Inflammatory macrophage (primary cell): ENCODE measurements around the gene NSG1.
"Not testable (repeated sequence)": the region's sequence is repeated elsewhere in the genome, so short reads cannot be mapped to it uniquely, and the experiment has no call there.

Experiments
- DNase-seq, 2 donors: peaks; one replicate each; pipeline ENCODE4 v3.0.0-alpha.2; 2020 to 2022

Gene NSG1

DNA sequence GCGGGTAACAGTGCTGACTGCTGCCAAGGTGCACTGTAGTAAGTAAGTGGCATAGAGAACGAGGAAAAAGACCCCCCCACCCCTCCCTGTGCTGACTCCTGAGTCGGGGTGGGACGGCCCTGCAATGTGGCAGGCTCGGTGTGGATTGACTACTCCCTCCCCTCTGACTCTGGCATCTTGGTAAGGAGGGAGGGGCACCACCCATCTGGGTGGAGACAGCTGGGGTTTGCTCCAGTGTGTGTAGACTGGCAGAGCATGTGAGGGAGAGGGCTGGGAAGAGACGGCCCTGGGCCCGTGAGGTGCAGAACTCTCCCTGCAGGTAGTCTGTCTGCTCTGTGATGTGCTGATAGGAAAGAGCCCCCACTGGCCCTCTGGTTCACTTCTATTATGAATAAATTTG is 31.0 kb downstream of the NSG1 start:
- no peak for DNase-seq

DNA sequence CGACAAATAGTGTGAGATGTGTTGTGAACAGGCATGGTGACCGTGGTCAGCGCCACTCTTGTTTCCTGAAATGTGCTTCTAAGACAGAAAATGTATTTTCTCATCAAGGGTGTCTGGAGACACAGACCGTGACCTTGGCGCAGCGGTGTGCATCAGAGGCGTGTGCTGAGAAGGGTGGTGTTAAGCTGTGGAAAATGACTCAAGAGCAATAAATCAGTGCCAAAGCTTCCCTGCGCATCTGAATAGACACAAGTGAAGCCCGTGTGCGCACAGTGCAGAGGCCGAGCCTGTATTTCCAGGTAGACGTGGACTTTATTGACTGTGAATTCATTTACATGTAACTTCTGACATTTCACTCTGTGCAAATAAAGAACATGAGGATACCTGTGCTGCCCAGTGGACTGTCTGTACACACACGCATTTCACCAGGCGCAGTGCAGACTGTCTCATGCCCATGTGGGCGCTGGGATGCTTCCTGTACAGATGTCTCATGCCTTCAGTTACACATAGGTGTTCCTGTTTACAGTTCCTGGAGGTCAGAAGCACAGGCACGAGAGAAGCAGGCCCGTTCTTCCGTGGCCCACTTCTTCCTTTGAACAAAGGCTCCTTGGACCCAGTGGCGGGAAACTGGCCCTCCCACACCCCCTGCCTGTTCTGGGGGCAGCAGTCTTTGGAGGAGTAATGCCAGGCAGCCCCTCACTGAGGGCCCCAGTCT is 31.9 kb downstream of the NSG1 start:
- no peak for DNase-seq

DNA sequence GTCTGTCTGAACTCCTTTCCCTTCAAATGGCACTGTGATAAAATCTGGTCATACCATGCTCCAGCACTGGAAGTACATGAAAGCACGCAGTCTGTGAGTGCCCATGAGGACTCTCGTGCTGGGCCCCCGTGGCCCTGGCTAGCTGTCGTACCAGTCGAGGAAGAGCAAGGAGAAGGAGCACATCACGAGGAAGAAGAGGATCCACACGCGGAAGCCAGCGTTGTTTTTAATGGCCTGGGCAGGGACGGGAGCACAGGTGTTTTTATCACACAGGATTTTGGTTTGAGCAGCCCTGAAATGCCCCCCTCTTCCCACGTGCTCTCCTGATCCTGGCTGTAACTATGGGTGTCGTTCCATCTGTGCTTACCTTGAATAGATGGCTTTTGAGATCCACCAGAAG is 33.0 kb downstream of the NSG1 start:
- no peak for DNase-seq

- no peak for DNase-seq
Measured at GRCh38 chr4:4420421-4420820, 33.5 kb downstream of the NSG1 start.

GRCh38 chr4:4421356-4421755 is 34.5 kb downstream of the NSG1 start:
- no peak for DNase-seq

- not testable (repeated sequence) for DNase-seq
Measured at GRCh38 chr4:4422117-4422516, 35.2 kb downstream of the NSG1 start.

GRCh38 chr4:4422856-4423499 is 36.1 kb downstream of the NSG1 start:
- no peak for DNase-seq

GRCh38 chr4:4423706-4424498 is 37.0 kb downstream of the NSG1 start:
- no peak for DNase-seq

DNA sequence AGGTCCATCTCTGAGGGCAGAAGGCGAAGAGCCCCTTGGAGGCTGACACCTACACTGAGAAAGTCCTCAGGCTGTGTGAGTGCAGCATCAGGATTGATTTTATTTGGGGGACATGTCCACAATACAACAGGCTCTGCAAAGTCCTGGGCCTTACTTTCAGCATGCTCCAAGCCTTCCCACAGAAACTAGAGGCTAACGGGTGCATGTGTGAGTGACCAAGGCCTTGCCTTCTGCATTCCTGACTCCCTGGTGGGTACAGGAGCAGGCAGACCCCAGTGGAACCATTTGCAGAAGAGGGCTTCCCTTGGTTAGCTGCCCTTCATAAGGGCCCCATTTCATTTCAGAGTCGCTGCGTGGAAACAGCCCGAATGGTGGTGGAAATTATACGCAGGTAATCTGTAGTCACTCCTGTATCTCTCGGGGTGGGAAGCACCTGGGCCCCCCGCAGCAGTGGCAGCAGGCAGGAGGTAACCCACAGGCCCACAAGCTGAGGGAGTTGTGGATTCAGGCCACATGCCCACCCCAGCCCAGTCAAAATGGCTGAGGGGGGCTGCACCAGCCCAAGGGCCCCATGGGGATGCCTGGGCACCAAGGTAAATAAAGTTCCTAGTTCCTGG is 37.7 kb downstream of the NSG1 start:
- DNase-seq = no peak

- no peak for DNase-seq
Measured at GRCh38 chr4:4425119-4425690, 38.3 kb downstream of the NSG1 start.

DNA sequence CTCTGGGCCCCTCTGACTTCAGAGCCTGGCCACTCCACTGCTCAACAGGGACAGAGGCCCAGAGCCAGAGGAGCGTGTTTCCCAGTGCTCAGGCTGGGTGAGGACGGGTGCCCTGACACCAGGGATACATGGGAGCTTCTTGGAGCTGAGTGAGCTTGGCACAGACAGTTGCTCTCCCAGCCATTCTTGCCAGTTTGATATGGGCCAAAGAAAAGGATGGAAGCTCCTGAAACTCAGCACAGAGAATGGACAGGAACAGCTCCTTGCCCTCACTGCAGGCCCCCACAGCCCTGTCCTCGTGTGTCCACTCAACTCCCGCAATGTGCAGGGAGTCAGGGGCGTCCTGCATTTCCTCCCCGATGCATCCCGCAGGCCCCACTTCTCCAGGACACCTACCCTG is 38.8 kb downstream of the NSG1 start:
- no peak for DNase-seq

- no peak for DNase-seq
Measured at GRCh38 chr4:4426511-4427120, 39.7 kb downstream of the NSG1 start.

GRCh38 chr4:4427121-4427870 is 40.4 kb downstream of the NSG1 start:
- no peak for DNase-seq

- DNase-seq = no peak
Measured at GRCh38 chr4:4427886-4428285, 41.0 kb downstream of the NSG1 start.

GRCh38 chr4:4428966-4429875 is 42.3 kb downstream of the NSG1 start:
- no peak for DNase-seq

GRCh38 chr4:4430492-4431195 is 43.7 kb downstream of the NSG1 start:
- DNase-seq = peak in 1 of 2 donors; percentile 32

GRCh38 chr4:4432341-4433125 is 45.6 kb downstream of the NSG1 start:
- DNase-seq = no peak

- DNase-seq = no peak
Measured at GRCh38 chr4:4433941-4434340, 47.0 kb downstream of the NSG1 start.

DNA sequence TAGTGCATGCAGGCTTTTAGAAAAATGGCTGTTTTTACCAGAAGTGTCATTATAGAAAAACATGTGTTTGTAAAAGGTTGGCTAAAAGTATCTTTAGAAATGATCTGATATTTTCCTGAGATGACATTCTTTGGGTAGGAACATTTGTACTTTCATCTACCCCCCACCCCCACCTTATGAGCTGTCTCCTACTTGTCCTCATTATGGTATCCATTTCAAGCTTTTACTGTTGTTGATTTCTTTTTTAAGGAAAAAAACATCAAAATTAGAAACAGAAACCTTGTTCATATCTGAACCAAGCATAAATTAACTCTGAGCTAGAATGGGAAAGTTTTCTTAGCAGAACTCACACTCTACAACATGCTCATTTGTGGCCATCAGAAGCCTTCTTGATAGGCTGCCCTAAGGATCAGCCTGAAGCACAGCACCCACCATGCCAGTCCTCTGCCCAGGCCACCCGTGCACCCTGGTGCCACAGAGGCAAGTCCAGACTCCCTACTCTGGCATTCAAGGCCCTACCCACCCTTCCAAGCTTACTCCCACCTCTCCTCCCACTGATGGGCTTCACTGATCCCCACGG is 49.4 kb downstream of the NSG1 start:
- no peak for DNase-seq
